A549 treated with DMSO at 1 μM for 4 hours (cell line): Measurements from ENCODE around the gene CYP21A2. TPM values are rescaled to one million over a fixed set of nuclear protein-coding genes. Genes with fewer than 3 reads are reported as not detected.

ENCODE experiments used
- total RNA-seq: library from RNA; stranded (reverse); fragments of 200-300 nt; extraction: Qiagen RNA extraction; gene quantifications from 5 replicates; pipeline ENCODE4 v1.2.3, GENCODE V29; 2022; ENCODE audit warnings: low read depth

CYP21A2 gene
- total RNA-seq, result 0.06 TPM in 1 of 5 replicates, not detected in the others

DNA sequence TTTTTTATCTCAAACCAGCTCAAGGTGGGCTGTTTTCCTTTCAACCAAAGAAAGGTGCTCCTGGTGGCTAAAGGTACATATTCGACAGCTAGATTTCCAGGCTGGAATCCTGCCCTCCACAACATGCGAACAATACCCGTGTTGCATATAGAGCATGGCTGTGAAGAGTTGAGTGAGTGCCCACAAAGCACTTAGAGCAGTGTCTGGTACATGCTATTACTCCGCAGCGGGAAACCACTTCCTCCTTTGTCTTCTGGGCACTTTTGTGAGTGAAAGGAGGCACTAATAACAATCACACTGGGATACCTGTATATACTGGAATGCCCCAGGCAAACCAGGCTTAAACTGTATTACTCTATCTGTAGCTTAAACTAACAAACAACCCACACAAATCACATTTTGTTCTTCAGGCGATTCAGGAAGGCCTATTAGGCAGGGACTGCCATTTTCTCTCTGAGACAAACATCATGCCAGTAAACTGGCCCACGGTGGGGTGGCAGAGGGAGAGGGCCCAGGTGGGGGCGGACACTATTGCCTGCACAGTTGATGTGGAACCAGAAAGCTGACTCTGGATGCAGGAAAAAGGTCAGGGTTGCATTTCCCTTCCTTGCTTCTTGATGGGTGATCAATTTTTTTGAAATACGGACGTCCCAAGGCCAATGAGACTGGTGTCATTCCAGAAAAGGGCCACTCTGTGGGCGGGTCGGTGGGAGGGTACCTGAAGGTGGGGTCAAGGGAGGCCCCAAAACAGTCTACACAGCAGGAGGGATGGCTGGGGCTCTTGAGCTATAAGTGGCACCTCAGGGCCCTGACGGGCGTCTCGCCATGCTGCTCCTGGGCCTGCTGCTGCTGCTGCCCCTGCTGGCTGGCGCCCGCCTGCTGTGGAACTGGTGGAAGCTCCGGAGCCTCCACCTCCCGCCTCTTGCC, at the start of gene CYP21A2:
CYP21A2 (plus strand) TSS at position 818 of the 927 bp plus-strand sequence; CDS start at position 826, 8 bp downstream.

DNA sequence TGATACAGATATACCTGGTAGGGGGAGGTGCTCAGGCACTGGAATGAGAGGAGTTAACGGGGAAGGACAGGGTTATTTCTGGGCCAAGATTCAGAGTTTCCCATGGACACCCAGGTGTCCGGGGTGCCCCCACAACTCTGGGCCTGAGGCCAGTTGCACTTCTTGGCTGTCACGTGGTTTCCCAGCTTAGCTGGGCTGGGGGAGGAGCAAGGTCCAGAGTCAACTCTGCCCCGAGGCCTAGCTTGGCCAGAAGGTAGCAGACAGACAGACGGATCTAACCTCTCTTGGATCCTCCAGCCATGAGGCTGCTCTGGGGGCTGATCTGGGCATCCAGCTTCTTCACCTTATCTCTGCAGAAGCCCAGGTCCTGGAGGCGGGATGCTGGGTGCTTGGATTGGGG, 23.7 kb upstream of the CYP21A2 start, which contains the start of gene C4B:
C4B (plus strand) TSS at position 249 of the 400 bp plus-strand sequence; CDS start at position 300, 51 bp downstream.

Other genes with a start within 250 kb of the CYP21A2 start
- gene VARS1, start 242.7 kb upstream of the CYP21A2 start, total RNA-seq, result 52.7 to 64.9 TPM (median 59.0 TPM) in 5 replicates
- 49.8 to 66.9 TPM (median 61.6 TPM) in 5 replicates for gene LSM2, start 231.4 kb upstream of the CYP21A2 start, total RNA-seq
- gene HSPA1L, start 223.1 kb upstream of the CYP21A2 start, total RNA-seq, result 1.00 to 2.0 TPM (median 1.9 TPM) in 5 replicates
- 134 to 436 TPM (median 349 TPM) in 5 replicates for gene HSPA1A, start 222.9 kb upstream of the CYP21A2 start, total RNA-seq
- gene HSPA1B, start 210.7 kb upstream of the CYP21A2 start, total RNA-seq, result 109 to 336 TPM (median 263 TPM) in 5 replicates
- 26.4 to 37.6 TPM (median 30.1 TPM) in 5 replicates for gene NEU1, start 175.6 kb upstream of the CYP21A2 start, total RNA-seq
- gene SLC44A4, start 159.4 kb upstream of the CYP21A2 start, total RNA-seq, result 0.05 to 0.36 TPM (median 0.15 TPM) in 3 of 5 replicates, not detected in the others
- 21.2 to 34.6 TPM (median 30.7 TPM) in 5 replicates for gene EHMT2, start 140.7 kb upstream of the CYP21A2 start, total RNA-seq
- gene ZBTB12, start 136.3 kb upstream of the CYP21A2 start, total RNA-seq, result 3.5 to 5.5 TPM (median 4.8 TPM) in 5 replicates
- gene C2, start 110.7 kb upstream of the CYP21A2 start, total RNA-seq, result 0.31 to 0.48 TPM (median 0.36 TPM) in 5 replicates
- 1.7 to 3.4 TPM (median 2.1 TPM) in 5 replicates for gene CFB, start 92.3 kb upstream of the CYP21A2 start, total RNA-seq
- 74.0 to 87.1 TPM (median 79.5 TPM) in 5 replicates for gene NELFE, start 79.4 kb upstream of the CYP21A2 start, total RNA-seq
- gene SKIC2, start 79.2 kb upstream of the CYP21A2 start, total RNA-seq, result 22.6 to 27.8 TPM (median 24.2 TPM) in 5 replicates
- gene DXO, start 66.3 kb upstream of the CYP21A2 start, total RNA-seq, result 11.1 to 12.8 TPM (median 12.1 TPM) in 5 replicates
- 1.00 to 1.6 TPM (median 1.2 TPM) in 5 replicates for gene C4A, start 56.4 kb upstream of the CYP21A2 start, total RNA-seq
- 0.72 to 1.2 TPM (median 0.84 TPM) in 5 replicates for gene C4B, start 23.6 kb upstream of the CYP21A2 start, total RNA-seq
- 0.38 to 1.0 TPM (median 0.69 TPM) in 5 replicates for gene TNXB, start 70.9 kb downstream of the CYP21A2 start, total RNA-seq
- 28.7 to 38.6 TPM (median 35.4 TPM) in 5 replicates for gene ATF6B, start 89.8 kb downstream of the CYP21A2 start, total RNA-seq
- 7.2 to 9.2 TPM (median 8.4 TPM) in 5 replicates for gene FKBPL, start 91.9 kb downstream of the CYP21A2 start, total RNA-seq
- gene PRRT1, start 113.5 kb downstream of the CYP21A2 start, total RNA-seq, result 0.58 to 0.95 TPM (median 0.74 TPM) in 5 replicates
- 8.4 to 10.4 TPM (median 8.8 TPM) in 5 replicates for gene PPT2, start 115.7 kb downstream of the CYP21A2 start, total RNA-seq
- gene EGFL8, start 126.2 kb downstream of the CYP21A2 start, total RNA-seq, result 0.73 to 2.2 TPM (median 1.5 TPM) in 5 replicates
- 33.2 to 42.8 TPM (median 39.6 TPM) in 5 replicates for gene AGPAT1, start 137.7 kb downstream of the CYP21A2 start, total RNA-seq
- gene RNF5, start 140.0 kb downstream of the CYP21A2 start, total RNA-seq, result 36.2 to 45.9 TPM (median 44.5 TPM) in 5 replicates
- 1.4 to 2.3 TPM (median 2.1 TPM) in 5 replicates for gene AGER, start 145.8 kb downstream of the CYP21A2 start, total RNA-seq
- 17.0 to 21.1 TPM (median 18.5 TPM) in 5 replicates for gene PBX2, start 151.8 kb downstream of the CYP21A2 start, total RNA-seq
- 0.24 to 0.55 TPM (median 0.34 TPM) in 5 replicates for gene GPSM3, start 154.2 kb downstream of the CYP21A2 start, total RNA-seq
- gene NOTCH4, start 185.7 kb downstream of the CYP21A2 start, total RNA-seq, result 0.47 to 0.78 TPM (median 0.69 TPM) in 5 replicates